ENCODE data around the gene FBXO24. TPM values are rescaled to one million over a fixed set of nuclear protein-coding genes. Genes with fewer than 3 reads are reported as not detected.

FBXO24 gene
- total and polyA plus RNA-seq, 10 of the 15 experiments (the other 5 are each of a cell fraction or from before 2014, with no cell fraction given) = 0.11 to 0.96 (median 0.27) TPM; not detected in 4

DNA sequence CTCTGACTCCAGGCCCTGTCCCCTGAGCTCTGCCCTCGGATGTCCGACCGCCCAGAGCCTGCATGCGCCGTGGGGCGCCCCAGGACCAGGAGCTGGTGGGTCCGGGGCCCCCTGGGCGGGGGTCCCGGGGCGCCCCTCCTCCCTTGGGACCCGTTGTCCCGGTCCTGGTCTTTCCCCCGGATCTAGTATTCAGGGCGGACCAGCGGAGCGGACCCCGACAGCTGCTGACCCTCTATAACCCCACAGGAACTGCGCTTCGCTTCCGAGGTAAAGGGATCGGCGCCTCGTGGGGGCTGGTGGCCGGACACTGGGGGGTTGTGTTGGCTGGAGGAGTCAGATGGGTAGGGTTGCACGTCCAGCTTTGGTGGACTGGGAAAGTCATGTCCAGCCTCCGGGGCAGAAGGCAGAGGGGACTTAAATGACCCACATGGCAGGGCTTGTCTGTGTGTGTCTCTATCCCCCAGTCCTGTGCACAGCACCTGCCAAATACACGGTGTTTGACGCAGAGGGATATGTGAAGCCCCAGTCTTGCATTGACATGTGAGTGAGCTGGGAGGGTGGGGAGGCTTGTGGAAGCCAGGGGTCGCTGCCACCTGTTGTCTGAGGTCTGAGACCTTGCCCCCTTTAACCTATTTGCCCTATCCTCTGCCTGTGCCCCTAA is 26.7 kb downstream of the FBXO24 start (continued):
- TF ChIP-seq, protein P1, sequence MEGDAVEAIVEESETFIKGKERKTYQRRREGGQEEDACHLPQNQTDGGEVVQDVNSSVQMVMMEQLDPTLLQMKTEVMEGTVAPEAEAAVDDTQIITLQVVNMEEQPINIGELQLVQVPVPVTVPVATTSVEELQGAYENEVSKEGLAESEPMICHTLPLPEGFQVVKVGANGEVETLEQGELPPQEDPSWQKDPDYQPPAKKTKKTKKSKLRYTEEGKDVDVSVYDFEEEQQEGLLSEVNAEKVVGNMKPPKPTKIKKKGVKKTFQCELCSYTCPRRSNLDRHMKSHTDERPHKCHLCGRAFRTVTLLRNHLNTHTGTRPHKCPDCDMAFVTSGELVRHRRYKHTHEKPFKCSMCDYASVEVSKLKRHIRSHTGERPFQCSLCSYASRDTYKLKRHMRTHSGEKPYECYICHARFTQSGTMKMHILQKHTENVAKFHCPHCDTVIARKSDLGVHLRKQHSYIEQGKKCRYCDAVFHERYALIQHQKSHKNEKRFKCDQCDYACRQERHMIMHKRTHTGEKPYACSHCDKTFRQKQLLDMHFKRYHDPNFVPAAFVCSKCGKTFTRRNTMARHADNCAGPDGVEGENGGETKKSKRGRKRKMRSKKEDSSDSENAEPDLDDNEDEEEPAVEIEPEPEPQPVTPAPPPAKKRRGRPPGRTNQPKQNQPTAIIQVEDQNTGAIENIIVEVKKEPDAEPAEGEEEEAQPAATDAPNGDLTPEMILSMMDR (IDR thresholded peaks at IDR 0.05 in 2 of 3, conservative IDR thresholded peaks at IDR 0.05 in 1 of 3; ENCODE audit: control insufficient read depth in 2 of 3, extremely low read depth in 1 of 3, insufficient read depth in 1 of 3, low read depth in 3 of 3, low read length in 3 of 3) = 0 out of 6 replicates have a peak, but pooled peaks of 2 of the 3 experiments have one; percentile 2 to 5
- TF ChIP-seq, protein P2, sequence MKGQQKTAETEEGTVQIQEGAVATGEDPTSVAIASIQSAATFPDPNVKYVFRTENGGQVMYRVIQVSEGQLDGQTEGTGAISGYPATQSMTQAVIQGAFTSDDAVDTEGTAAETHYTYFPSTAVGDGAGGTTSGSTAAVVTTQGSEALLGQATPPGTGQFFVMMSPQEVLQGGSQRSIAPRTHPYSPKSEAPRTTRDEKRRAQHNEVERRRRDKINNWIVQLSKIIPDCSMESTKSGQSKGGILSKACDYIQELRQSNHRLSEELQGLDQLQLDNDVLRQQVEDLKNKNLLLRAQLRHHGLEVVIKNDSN (IDR thresholded peaks at IDR 0.05; ENCODE audit: borderline replicate concordance, extremely low read length, insufficient read depth, low read depth, low read length) = no peak
- TF ChIP-seq CHD4 (IDR thresholded peaks at IDR 0.05) = no peak

DNA sequence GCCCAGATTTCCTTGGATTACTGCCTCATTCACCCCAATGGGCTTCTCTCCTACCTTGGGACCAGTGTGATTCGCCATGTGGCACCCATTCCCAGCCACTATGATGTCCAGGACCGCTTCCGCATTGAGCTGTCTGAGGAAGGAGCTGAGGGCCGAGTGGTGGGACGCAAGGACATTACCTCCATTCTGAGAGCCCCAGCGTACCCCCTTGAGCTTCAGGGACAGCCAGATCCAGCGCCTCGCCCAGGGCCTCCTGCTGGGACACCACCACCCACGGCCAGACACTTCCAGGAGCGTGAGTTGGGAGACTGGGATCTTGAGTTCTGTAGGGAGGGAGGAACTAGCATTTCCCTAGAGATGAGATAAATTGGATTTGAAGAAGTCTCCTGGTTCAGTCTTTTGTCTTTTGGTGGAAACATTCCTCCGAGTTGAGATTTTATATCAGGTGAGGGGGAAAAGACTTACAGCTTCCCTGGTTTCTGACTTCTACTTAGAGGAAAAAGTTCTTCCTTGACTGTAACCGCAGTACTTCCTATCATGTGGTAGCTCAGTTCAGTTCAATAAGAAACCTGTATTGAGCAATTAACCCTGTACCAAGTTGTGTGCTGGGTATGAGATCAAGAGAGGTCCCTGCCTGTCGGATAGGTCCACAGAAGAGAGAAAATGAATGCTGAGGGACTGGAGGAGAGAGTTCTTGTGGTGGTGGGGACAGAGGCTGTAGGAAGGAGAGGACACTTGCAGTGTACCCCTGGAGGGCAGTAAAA is 27.5 kb downstream of the FBXO24 start:
- in situ Hi-C loops (cut with MboI) = no loop called here
- ChIA-PET RAD21 (ENCODE audit: unreplicated experiment) (interaction anchor here (0.9 to 2.2 kb wide), 4 partner anchors 28 to 82 kb away, joined by 3 to 7 read pairs (median 3); partner anchors contain the start of genes FBXO24 and LRCH4), POLR2A (interaction anchor here (0.7 to 2.2 kb wide), 4 partner anchors 27 to 262 kb away, joined by 3 to 28 read pairs (median 4); partner anchors contain the start of genes GNB2 and SRRT), CTCF (interaction anchor here (0.6 to 6.6 kb wide), 8 partner anchors 20 to 186 kb away, joined by 3 to 35 read pairs (median 10); partner anchors contain the start of genes FBXO24, LRCH4 and POP7), SMC1A (ENCODE audit: uncharacterized antibody, unreplicated experiment) (interaction anchor here (1.9 to 2.4 kb wide), 3 partner anchors 13 to 92 kb away, joined by 6 to 10 read pairs (median 8); partner anchors contain the start of genes FBXO24, LRCH4 and POP7)
- H4K20me1 ChIP-seq (ENCODE audit: control insufficient read depth, insufficient read depth) = no peaks in the 10 kb centered on the region
- no peak overlapping the region; the same call in 1 of the 2 replicates for H3K9ac ChIP-seq (ENCODE audit: control insufficient read depth, insufficient read depth, low read length)
- peak overlapping the region; percentile 100 for H3K4me2 ChIP-seq (ENCODE audit: control insufficient read depth, insufficient read depth)
- FAIRE-seq (no peak), ATAC-seq (no peak), DNase-seq (ENCODE audit: low read depth, low spot score) (no peak)
- BruUV-seq (replicated peaks) = TSS peak; percentile 71
- H3K4me3 ChIP-seq = no peak overlapping the region; the same call in 1 of the 2 replicates
- H2AFZ ChIP-seq (ENCODE audit: control insufficient read depth, low read depth, low read length) = no peak overlapping the region
- no peak overlapping the region for H3K27ac ChIP-seq (ENCODE audit: control insufficient read depth, insufficient read depth)
- peaks cover 5% of the 10 kb centered on the region for H3K4me1 ChIP-seq (ENCODE audit: control insufficient read depth, insufficient read depth, low read length)
- no peaks in the 10 kb centered on the region for H3K79me2 ChIP-seq (ENCODE audit: control insufficient read depth, insufficient read depth, low read length)
- H3K36me3 ChIP-seq (ENCODE audit: control insufficient read depth in 2 of 2, insufficient read depth in 2 of 2, low read length in 1 of 2) = no peaks in the 10 kb centered on the region
- H3K27me3 ChIP-seq (replicated peaks in 1 of 2; ENCODE audit: control insufficient read depth in 2 of 2, insufficient read depth in 2 of 2, low read length in 1 of 2) = peaks cover 0 to 3% of the 10 kb centered on the region in 2 experiments; a peak in 2 of 4 replicates
- H3K9me3 ChIP-seq (replicated peaks; ENCODE audit: control insufficient read depth, insufficient read depth, low read length) = no peaks in the 10 kb centered on the region
- 82% methylated on average over 13 of the region's 13 CpGs for WGBS (ENCODE audit: insufficient coverage, insufficient replicate concordance, low lambda C conversion rate, missing lambda C conversion rate)
- intact Hi-C loops (cut with micrococcal nuclease; ENCODE audit: unreplicated experiment) = loop anchor here (2.0 to 5.0 kb wide), 2 partner anchors 59 to 84 kb away; partner anchors contain the start of gene GNB2
- TF ChIP-seq RBBP5 (conservative IDR thresholded peaks at IDR 0.05) (no peak), KDM1A (IDR thresholded peaks at IDR 0.05; ENCODE audit: borderline replicate concordance) (no peak), KLF5 (IDR thresholded peaks at IDR 0.05; ENCODE audit: partially characterized antibody) (no peak), FOS (IDR thresholded peaks at IDR 0.05; ENCODE audit: borderline replicate concordance, extremely low read depth, insufficient read length) (no peak), ESRRA (IDR thresholded peaks at IDR 0.05; ENCODE audit: low read length) (no peak), SRF (IDR thresholded peaks at IDR 0.05; ENCODE audit: low read depth in 2 of 2, low read length in 2 of 2) (no peak), TCF12 (IDR thresholded peaks at IDR 0.05; ENCODE audit: low read depth, low read length) (no peak)
- TF ChIP-seq, protein P3, sequence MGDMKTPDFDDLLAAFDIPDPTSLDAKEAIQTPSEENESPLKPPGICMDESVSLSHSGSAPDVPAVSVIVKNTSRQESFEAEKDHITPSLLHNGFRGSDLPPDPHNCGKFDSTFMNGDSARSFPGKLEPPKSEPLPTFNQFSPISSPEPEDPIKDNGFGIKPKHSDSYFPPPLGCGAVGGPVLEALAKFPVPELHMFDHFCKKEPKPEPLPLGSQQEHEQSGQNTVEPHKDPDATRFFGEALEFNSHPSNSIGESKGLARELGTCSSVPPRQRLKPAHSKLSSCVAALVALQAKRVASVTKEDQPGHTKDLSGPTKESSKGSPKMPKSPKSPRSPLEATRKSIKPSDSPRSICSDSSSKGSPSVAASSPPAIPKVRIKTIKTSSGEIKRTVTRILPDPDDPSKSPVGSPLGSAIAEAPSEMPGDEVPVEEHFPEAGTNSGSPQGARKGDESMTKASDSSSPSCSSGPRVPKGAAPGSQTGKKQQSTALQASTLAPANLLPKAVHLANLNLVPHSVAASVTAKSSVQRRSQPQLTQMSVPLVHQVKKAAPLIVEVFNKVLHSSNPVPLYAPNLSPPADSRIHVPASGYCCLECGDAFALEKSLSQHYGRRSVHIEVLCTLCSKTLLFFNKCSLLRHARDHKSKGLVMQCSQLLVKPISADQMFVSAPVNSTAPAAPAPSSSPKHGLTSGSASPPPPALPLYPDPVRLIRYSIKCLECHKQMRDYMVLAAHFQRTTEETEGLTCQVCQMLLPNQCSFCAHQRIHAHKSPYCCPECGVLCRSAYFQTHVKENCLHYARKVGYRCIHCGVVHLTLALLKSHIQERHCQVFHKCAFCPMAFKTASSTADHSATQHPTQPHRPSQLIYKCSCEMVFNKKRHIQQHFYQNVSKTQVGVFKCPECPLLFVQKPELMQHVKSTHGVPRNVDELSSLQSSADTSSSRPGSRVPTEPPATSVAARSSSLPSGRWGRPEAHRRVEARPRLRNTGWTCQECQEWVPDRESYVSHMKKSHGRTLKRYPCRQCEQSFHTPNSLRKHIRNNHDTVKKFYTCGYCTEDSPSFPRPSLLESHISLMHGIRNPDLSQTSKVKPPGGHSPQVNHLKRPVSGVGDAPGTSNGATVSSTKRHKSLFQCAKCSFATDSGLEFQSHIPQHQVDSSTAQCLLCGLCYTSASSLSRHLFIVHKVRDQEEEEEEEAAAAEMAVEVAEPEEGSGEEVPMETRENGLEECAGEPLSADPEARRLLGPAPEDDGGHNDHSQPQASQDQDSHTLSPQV (IDR thresholded peaks at IDR 0.05) = no peak

Data from GM12878 (cell line).